ENCODE results near the gene RELN.

DNA sequence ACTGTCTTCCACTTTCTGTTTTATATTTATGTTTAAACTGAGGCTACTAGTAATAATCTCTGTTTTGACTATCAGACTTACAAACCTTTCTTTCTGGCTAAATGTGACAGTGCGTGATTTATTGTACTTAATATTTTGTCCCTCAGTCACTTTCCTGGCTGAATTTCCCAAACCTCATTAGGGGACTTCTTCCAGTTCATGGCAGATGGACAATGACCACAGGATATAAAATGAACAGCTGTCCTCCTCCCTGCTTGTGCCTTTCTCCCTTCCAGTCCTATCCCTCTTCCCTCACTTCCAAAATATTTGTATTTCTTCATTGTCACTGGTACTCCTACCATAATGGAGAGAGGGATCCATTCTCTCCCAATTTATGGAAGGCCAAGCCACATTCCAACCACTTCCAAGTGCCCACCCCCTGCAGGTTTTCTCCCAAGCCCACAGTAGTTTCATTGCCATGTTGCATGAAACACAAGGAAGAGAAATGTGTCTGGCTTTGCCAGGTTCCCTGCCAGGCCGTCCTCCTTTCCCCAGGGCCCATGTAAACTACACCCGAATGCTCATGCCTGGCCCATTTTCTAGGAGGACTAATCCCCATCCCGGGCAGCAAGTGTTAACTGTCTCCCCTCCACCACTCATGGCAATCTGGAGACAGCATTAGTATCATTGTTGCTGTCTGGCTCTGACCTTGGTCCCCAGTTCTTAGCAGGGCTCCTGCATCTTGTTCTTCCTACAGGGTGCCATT lies 273.9 kb downstream of the RELN start:
- TF ChIP-seq, protein P1, sequence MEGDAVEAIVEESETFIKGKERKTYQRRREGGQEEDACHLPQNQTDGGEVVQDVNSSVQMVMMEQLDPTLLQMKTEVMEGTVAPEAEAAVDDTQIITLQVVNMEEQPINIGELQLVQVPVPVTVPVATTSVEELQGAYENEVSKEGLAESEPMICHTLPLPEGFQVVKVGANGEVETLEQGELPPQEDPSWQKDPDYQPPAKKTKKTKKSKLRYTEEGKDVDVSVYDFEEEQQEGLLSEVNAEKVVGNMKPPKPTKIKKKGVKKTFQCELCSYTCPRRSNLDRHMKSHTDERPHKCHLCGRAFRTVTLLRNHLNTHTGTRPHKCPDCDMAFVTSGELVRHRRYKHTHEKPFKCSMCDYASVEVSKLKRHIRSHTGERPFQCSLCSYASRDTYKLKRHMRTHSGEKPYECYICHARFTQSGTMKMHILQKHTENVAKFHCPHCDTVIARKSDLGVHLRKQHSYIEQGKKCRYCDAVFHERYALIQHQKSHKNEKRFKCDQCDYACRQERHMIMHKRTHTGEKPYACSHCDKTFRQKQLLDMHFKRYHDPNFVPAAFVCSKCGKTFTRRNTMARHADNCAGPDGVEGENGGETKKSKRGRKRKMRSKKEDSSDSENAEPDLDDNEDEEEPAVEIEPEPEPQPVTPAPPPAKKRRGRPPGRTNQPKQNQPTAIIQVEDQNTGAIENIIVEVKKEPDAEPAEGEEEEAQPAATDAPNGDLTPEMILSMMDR (IDR thresholded peaks at IDR 0.05 in 8 of 11, conservative IDR thresholded peaks at IDR 0.05 in 3 of 11), result no peak
- no peak for TF ChIP-seq POLR2A (IDR thresholded peaks at IDR 0.05)
- no peak for TF ChIP-seq POLR2AphosphoS5 (IDR thresholded peaks at IDR 0.05)

Data from spleen (tissue), 7 donors.